ENCODE data around the gene CCDC185. TPM values are rescaled to one million over a fixed set of nuclear protein-coding genes. Genes with fewer than 3 reads are reported as not detected.

Gene CCDC185
- total and polyA plus RNA-seq, 3 experiments from 2014 or later: not detected

GRCh38 chr1:223417444-223417843, 24.2 kb downstream of the CCDC185 start:
- Histone ChIP-seq H3K9me3 (ENCODE audit: low read length) (no peaks in the 10 kb centered on the region), H3K4me1 (ENCODE audit: insufficient read depth, low read length) (no peaks in the 10 kb centered on the region), H3K36me3 (ENCODE audit: insufficient read depth, low read length) (no peaks in the 10 kb centered on the region), H3K27ac (ENCODE audit: low read depth, low read length) (no peak overlapping the region), H3K27me3 (ENCODE audit: insufficient read depth, low read length, poor library complexity, severe bottlenecking) (no peaks in the 10 kb centered on the region), H3K4me3 (ENCODE audit: low read length) (no peak overlapping the region)
- no peak overlapping the region for H3K27ac Mint-ChIP-seq
- peaks cover 0 to 3% of the 10 kb centered on the region in 2 donors for H3K27me3 Mint-ChIP-seq
- ChIA-PET POLR2A (no interaction called here), CTCF (no interaction called here)
- H3K4me3 Mint-ChIP-seq: no peak overlapping the region
- H3K36me3 Mint-ChIP-seq: no peaks in the 10 kb centered on the region
- H3K9me3 Mint-ChIP-seq: no peaks in the 10 kb centered on the region
- H3K4me1 Mint-ChIP-seq: no peaks in the 10 kb centered on the region
- DNase-seq: no peak

DNA sequence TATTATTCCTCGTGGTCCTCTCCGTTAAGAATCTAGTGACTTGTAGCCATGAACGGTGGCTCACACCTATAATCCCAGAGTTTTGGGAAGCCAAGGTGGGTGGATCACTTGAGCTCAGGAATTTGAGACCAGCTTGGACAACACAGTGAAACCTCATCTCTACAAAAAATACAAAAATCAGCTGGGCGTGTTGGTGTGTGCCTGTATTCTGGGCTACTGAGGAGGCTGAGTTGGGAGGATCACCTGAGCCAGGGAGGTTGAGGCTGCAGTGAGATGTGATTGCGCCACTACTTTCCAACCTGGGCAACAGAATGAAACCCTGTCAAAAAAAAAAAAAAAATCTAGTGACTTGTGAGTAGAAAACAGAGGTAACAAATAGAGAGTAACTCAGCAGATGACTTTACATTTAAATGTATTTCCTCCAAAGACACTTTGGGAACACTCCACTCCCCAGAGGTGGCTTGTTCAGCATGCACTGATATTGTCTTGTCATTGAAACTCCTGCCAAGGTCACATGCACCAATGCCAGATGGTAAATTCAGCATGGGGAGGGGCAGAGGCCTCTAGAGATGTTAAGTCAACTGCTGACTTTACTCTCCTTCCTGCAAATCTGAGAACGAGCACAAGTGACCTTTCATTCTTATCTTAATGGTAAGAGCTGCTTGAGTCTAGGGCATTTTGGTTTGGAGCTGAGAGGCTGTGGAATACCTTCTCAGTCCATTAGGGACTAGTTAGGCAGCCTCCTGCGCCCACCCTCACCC, 24.9 kb downstream of the CCDC185 start:
- POLR2A ChIA-PET: no interaction called here
- no peaks in the 10 kb centered on the region for H3K9me3 ChIP-seq (ENCODE audit: low read length)
- no peak overlapping the region for H3K27ac ChIP-seq (ENCODE audit: low read depth, low read length)
- peaks cover 0 to 3% of the 10 kb centered on the region in 2 donors for H3K27me3 Mint-ChIP-seq
- CTCF ChIA-PET: no interaction called here
- H3K9me3 Mint-ChIP-seq: no peaks in the 10 kb centered on the region
- no peak overlapping the region for H3K4me3 ChIP-seq (ENCODE audit: low read length)
- H3K4me1 ChIP-seq (ENCODE audit: insufficient read depth, low read length): no peaks in the 10 kb centered on the region
- H3K4me1 Mint-ChIP-seq: no peaks in the 10 kb centered on the region
- H3K4me3 Mint-ChIP-seq: no peak overlapping the region
- H3K27me3 ChIP-seq (ENCODE audit: insufficient read depth, low read length, poor library complexity, severe bottlenecking): no peaks in the 10 kb centered on the region
- H3K36me3 Mint-ChIP-seq: no peaks in the 10 kb centered on the region
- H3K27ac Mint-ChIP-seq: no peak overlapping the region
- H3K36me3 ChIP-seq (ENCODE audit: insufficient read depth, low read length): no peaks in the 10 kb centered on the region
- DNase-seq: no peak

DNA sequence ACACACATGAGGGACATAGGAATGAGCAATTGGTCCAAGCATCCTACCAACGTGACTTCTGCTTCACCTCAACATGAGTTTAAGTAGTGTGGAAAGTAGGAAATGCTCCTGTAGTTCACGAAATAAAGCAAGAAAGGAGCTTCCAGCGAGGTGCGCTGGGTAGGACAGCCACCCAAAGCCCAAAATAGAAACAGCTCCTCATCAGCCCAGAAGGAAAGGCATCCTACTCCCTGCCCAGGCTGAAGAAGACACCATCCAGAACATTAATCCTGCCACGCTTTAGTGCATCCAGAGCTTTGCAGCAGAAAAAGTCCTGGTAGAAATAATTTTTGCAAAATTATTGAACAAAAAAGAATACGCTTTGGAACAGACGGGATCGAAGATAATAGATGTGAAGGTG, 25.9 kb downstream of the CCDC185 start:
- H3K4me3 ChIP-seq (ENCODE audit: low read length): no peak overlapping the region
- H3K4me1 ChIP-seq (ENCODE audit: insufficient read depth, low read length): no peaks in the 10 kb centered on the region
- CTCF ChIA-PET: no interaction called here
- peaks cover 0 to 2% of the 10 kb centered on the region in 2 donors for H3K27me3 Mint-ChIP-seq
- H3K4me1 Mint-ChIP-seq: no peaks in the 10 kb centered on the region
- no peaks in the 10 kb centered on the region for H3K27me3 ChIP-seq (ENCODE audit: insufficient read depth, low read length, poor library complexity, severe bottlenecking)
- no peak overlapping the region for H3K27ac ChIP-seq (ENCODE audit: low read depth, low read length)
- H3K9me3 ChIP-seq (ENCODE audit: low read length): no peaks in the 10 kb centered on the region
- no peaks in the 10 kb centered on the region for H3K9me3 Mint-ChIP-seq
- H3K36me3 ChIP-seq (ENCODE audit: insufficient read depth, low read length): no peaks in the 10 kb centered on the region
- H3K4me3 Mint-ChIP-seq: no peak overlapping the region
- no peaks in the 10 kb centered on the region for H3K36me3 Mint-ChIP-seq
- POLR2A ChIA-PET: no interaction called here
- no peak overlapping the region for H3K27ac Mint-ChIP-seq
- no peak for DNase-seq

- Mint-ChIP-seq H3K4me3 (no peak overlapping the region), H3K4me1 (no peaks in the 10 kb centered on the region), H3K27me3 (peaks cover 0 to 2% of the 10 kb centered on the region in 2 donors), H3K9me3 (no peaks in the 10 kb centered on the region), H3K27ac (no peak overlapping the region), H3K36me3 (no peaks in the 10 kb centered on the region)
- no peak for DNase-seq
- no peaks in the 10 kb centered on the region for H3K36me3 ChIP-seq (ENCODE audit: insufficient read depth, low read length)
- H3K4me3 ChIP-seq (ENCODE audit: low read length): no peak overlapping the region
- POLR2A ChIA-PET: no interaction called here
- no peaks in the 10 kb centered on the region for H3K27me3 ChIP-seq (ENCODE audit: insufficient read depth, low read length, poor library complexity, severe bottlenecking)
- CTCF ChIA-PET: no interaction called here
- no peaks in the 10 kb centered on the region for H3K4me1 ChIP-seq (ENCODE audit: insufficient read depth, low read length)
- H3K9me3 ChIP-seq (ENCODE audit: low read length): no peaks in the 10 kb centered on the region
- H3K27ac ChIP-seq (ENCODE audit: low read depth, low read length): no peak overlapping the region
Observed at GRCh38 chr1:223419561-223419960, 26.3 kb downstream of the CCDC185 start.

DNA sequence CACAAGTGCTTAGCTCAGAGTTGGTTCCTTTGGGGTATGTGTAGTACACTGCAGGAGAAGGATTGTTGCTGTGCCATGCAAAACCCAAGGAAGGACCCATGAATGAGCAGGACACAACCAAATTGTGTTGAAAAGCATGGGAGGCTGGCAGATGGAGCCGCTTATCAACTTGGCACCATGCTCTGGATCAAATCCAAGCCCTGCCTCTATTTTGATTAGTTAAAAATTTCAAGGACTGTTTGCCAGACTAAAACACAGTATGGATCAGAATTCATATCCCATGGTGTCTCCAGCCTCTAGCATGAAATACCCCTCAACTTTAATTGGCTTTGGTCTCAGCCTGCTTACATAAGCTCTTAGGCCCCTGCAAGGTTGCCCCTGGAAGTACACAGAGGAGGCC, 27.8 kb downstream of the CCDC185 start:
- H3K27me3 Mint-ChIP-seq: peaks cover 0 to 3% of the 10 kb centered on the region in 2 donors
- no peaks in the 10 kb centered on the region for H3K4me1 ChIP-seq (ENCODE audit: insufficient read depth, low read length)
- H3K27me3 ChIP-seq (ENCODE audit: insufficient read depth, low read length, poor library complexity, severe bottlenecking): no peaks in the 10 kb centered on the region
- H3K36me3 ChIP-seq (ENCODE audit: insufficient read depth, low read length): no peaks in the 10 kb centered on the region
- ChIA-PET CTCF (no interaction called here), POLR2A (no interaction called here)
- no peaks in the 10 kb centered on the region for H3K9me3 Mint-ChIP-seq
- H3K4me1 Mint-ChIP-seq: no peaks in the 10 kb centered on the region
- H3K27ac Mint-ChIP-seq: no peak overlapping the region
- no peak for DNase-seq
- H3K4me3 Mint-ChIP-seq: no peak overlapping the region
- no peak overlapping the region for H3K4me3 ChIP-seq (ENCODE audit: low read length)
- H3K36me3 Mint-ChIP-seq: no peaks in the 10 kb centered on the region
- no peak overlapping the region for H3K27ac ChIP-seq (ENCODE audit: low read depth, low read length)
- no peaks in the 10 kb centered on the region for H3K9me3 ChIP-seq (ENCODE audit: low read length)

GRCh38 chr1:223421676-223422075, 28.5 kb downstream of the CCDC185 start:
- CTCF ChIA-PET: no interaction called here
- peaks cover 0 to 3% of the 10 kb centered on the region in 2 donors for H3K27me3 Mint-ChIP-seq
- POLR2A ChIA-PET: no interaction called here
- Histone ChIP-seq H3K4me1 (ENCODE audit: insufficient read depth, low read length) (no peaks in the 10 kb centered on the region), H3K9me3 (ENCODE audit: low read length) (no peaks in the 10 kb centered on the region), H3K4me3 (ENCODE audit: low read length) (no peak overlapping the region), H3K36me3 (ENCODE audit: insufficient read depth, low read length) (no peaks in the 10 kb centered on the region), H3K27ac (ENCODE audit: low read depth, low read length) (no peak overlapping the region), H3K27me3 (ENCODE audit: insufficient read depth, low read length, poor library complexity, severe bottlenecking) (no peaks in the 10 kb centered on the region)
- no peak overlapping the region for H3K27ac Mint-ChIP-seq
- H3K36me3 Mint-ChIP-seq: no peaks in the 10 kb centered on the region
- H3K4me3 Mint-ChIP-seq: no peak overlapping the region
- H3K9me3 Mint-ChIP-seq: no peaks in the 10 kb centered on the region
- no peak for DNase-seq
- no peaks in the 10 kb centered on the region for H3K4me1 Mint-ChIP-seq

DNA sequence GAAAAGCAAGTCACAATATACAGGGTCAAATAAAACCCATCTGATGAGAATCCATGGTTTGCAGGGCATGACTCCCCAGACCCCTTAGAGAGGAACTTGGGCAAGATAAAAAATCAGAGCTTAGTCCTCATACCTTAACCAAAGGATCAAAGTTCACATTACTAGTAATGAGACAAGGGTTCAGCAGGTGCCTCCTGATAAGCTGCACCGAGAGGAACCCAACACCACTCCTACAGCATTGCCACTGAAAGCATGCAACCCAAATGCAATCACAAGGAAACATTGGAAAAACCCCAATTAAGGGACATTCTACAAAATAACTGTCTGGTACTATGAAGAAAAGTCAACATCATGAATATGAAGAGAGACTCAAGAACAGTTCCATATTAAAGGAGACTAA, 29.7 kb downstream of the CCDC185 start:
- ChIA-PET CTCF (no interaction called here), POLR2A (no interaction called here)
- no peak overlapping the region for H3K27ac Mint-ChIP-seq
- H3K4me1 ChIP-seq (ENCODE audit: insufficient read depth, low read length): no peaks in the 10 kb centered on the region
- no peaks in the 10 kb centered on the region for H3K9me3 ChIP-seq (ENCODE audit: low read length)
- H3K36me3 ChIP-seq (ENCODE audit: insufficient read depth, low read length): no peaks in the 10 kb centered on the region
- peaks cover 0 to 3% (median 0%) of the 10 kb centered on the region in 5 donors for H3K9me3 Mint-ChIP-seq
- no peaks in the 10 kb centered on the region for H3K27me3 ChIP-seq (ENCODE audit: insufficient read depth, low read length, poor library complexity, severe bottlenecking)
- no peaks in the 10 kb centered on the region for H3K36me3 Mint-ChIP-seq
- DNase-seq: no peak
- H3K27me3 Mint-ChIP-seq: peaks cover 3% of the 10 kb centered on the region in 2 donors
- peaks cover 0 to 9% (median 4%) of the 10 kb centered on the region in 3 donors for H3K4me1 Mint-ChIP-seq
- H3K27ac ChIP-seq (ENCODE audit: low read depth, low read length): no peak overlapping the region
- H3K4me3 Mint-ChIP-seq: no peak overlapping the region
- no peak overlapping the region for H3K4me3 ChIP-seq (ENCODE audit: low read length)

DNA sequence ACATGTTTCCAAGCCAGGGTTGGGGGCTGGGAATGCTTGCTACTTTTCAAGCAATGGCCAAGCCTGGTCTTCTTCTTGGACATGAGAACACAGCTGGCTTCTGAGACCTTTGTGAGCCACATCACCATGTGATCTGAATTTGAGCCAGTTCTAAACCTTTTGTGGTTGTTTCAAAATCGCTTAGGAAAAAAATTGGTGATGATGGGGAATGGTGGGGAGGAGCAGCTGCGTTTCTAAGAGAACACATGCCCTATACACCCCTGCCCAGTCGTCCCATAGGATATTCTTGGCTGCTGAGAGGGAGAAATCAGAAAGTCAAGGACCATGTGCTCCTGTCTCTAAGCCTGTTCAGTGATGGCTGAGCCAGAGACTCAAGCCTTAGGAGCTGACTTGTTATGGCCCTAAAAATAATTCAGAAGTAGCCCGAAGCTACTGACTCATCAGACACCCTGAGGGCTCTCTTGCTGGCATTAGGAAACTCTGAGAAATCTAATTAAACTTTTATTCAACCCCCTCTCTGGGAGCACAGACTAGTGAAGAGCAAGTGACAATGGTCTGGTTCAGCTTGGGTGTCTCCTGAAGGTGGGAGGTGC, 30.5 kb downstream of the CCDC185 start:
- ChIA-PET POLR2A (no interaction called here), CTCF (no interaction called here)
- Histone ChIP-seq H3K9me3 (ENCODE audit: low read length) (no peaks in the 10 kb centered on the region), H3K36me3 (ENCODE audit: insufficient read depth, low read length) (no peaks in the 10 kb centered on the region), H3K4me3 (ENCODE audit: low read length) (no peak overlapping the region), H3K27me3 (ENCODE audit: insufficient read depth, low read length, poor library complexity, severe bottlenecking) (no peaks in the 10 kb centered on the region), H3K4me1 (ENCODE audit: insufficient read depth, low read length) (no peaks in the 10 kb centered on the region), H3K27ac (ENCODE audit: low read depth, low read length) (no peak overlapping the region)
- Mint-ChIP-seq H3K4me1 (peaks cover 0 to 10% (median 4%) of the 10 kb centered on the region in 3 donors), H3K27ac (no peak overlapping the region), H3K9me3 (peaks cover 0 to 6% (median 3%) of the 10 kb centered on the region in 5 donors), H3K4me3 (no peak overlapping the region), H3K36me3 (no peaks in the 10 kb centered on the region), H3K27me3 (peaks cover 3 to 6% of the 10 kb centered on the region in 2 donors)
- DNase-seq: no peak

Data from CD8-positive, alpha-beta memory T cell (primary cell).